NCI-H2107 treated with DMSO at 0.1 percent for 48 hours (cell line): ENCODE data around the gene TRAPPC3.
"Not testable (repeated sequence)": the region's sequence is repeated elsewhere in the genome, so short reads cannot be mapped to it uniquely, and the experiment has no call there.

ENCODE experiments used
- DNase-seq: peaks from one replicate; lab custom pipeline; 2025; ENCODE audit not compliant: unreplicated experiment; lab: John Stamatoyannopoulos, UW

TRAPPC3 gene

GRCh38 chr1:36149237-36149972, at the start of gene TRAPPC3:
TRAPPC3 (minus strand) TSS chr1:36149486; CDS start chr1:36149378, 108 bp downstream.
- peak; percentile 99 for DNase-seq

DNA sequence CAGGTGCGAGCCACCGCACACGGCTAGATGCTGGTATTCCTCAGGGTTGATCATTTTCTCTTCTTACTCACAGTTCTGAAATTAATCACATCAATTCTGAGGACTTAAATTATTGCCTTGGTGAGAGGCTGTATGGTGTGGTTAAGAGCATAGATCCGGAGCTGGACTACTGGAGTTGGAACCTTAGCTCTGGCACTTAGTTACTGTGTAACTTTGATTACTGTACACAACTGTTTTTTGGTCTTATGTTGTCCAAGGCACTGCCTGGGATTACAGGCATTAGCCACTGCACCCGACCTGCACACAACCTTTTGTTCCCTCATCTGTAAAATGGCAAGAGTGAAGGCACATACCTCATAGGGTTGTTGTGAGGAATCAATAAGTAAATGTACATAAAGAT, 49.4 kb upstream of the TRAPPC3 start:
- DNase-seq, result no peak

GRCh38 chr1:36196805-36197204, 47.5 kb upstream of the TRAPPC3 start:
- not testable (repeated sequence) for DNase-seq

GRCh38 chr1:36187800-36188593, 38.7 kb upstream of the TRAPPC3 start:
- DNase-seq, result peak; percentile 71

DNA sequence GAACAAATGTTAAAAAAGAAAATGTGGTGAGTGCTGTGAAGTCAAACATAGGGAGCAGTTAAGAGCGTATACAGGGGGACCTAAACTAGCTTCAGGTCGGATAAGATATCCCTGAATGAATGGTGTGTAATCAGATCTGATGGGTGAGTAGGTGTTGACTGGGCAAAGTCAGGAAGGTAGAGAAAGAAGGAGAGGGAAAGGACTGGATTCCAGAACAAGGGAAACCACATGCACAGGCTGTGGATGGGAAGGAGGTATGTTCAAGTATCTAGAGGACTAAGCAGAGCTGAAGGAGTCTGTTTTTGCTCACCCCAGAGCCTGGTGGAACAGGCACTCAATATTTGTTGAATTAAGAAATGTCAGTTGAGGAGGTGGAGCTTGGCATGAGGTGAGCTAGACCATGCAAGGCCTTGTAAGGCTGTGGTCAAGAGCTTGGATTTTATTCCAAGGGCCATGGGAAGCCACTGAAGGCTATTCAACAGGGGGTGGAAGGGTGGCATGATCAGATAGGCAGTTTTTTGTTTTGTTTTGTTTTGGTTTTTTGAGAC, 34.1 kb upstream of the TRAPPC3 start:
- peak; percentile 72 for DNase-seq

DNA sequence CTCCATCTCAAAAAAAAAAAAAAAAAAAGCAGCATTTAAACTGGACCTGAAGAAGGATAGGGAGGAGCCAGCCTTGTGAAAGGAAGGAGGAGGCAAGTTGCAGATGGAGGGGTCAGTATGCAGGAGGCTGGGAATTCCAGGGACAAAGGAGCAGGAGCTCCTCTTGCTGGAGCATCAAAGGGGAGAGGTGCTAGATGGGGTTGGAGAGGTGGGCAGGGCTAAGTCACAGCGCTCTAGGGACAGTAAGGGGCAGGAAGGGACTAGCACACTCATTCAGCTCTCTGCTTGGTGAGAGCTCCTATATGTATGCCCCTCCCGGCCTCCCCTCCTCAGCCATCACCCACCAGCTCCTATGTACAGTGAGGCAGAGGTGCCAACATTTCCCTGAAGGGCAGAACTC, 33.4 kb upstream of the TRAPPC3 start:
- peak; percentile 72 for DNase-seq

DNA sequence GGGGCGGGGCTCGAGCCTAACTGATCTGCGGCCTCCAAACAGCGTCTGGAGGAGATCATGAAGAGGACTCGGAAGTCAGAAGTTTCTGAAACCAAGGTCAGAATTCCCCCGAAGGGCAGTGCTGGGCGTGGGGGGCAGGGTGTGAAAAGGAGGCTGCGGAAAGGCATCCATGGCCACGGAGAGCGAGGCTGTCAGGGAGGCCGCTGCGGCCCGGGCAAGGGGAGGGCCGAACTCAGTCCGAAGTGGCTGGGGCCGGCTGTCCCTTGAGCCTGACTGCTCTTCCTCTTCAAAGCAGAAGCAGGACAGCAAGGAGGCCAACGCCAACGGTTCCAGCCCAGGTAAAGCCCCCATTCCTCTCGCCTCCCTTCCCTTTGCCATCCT, 29.9 kb upstream of the TRAPPC3 start:
- DNase-seq, result no peak

DNA sequence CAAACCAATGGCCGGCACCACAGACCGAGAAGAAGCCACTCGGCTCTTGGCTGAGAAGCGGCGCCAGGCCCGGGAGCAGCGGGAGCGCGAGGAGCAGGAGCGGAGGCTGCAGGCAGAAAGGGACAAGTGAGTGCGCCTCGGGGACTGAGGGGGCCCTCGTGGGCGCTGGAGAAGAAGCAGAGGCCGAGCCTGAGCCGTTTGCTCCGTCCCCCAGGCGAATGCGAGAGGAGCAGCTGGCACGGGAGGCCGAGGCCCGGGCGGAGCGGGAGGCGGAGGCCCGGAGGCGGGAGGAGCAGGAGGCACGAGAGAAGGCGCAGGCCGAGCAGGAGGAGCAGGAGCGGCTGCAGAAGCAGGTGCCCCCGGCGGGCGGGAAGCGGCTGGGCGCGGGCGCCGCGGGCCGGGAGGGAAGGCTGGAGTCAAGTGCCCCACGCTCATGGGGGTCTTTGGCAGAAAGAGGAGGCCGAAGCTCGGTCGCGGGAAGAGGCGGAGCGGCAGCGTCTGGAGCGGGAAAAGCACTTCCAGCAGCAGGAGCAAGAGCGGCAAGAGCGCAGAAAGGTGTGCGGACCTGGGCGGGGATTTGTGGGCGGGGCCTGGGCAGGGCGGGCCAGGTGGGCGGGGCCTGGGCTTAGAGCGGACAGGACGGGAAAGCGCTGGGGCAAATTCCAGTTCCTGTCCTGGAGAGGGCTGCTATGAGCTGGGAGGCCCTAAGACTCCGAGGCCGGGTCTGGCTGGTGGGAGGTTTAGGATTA, 29.4 kb upstream of the TRAPPC3 start:
- DNase-seq, result no peak

- DNase-seq, result no peak
Observed at GRCh38 chr1:36177589-36178431, 28.5 kb upstream of the TRAPPC3 start.

- no peak for DNase-seq
Observed at GRCh38 chr1:36176106-36176949, 27.0 kb upstream of the TRAPPC3 start.

- peak; percentile 81 for DNase-seq
Observed at GRCh38 chr1:36175137-36176095, 26.1 kb upstream of the TRAPPC3 start.

GRCh38 chr1:36174713-36175112, 25.4 kb upstream of the TRAPPC3 start:
- peak; percentile 82 for DNase-seq

- DNase-seq, result no peak
Observed at GRCh38 chr1:36172983-36173382, 23.7 kb upstream of the TRAPPC3 start.

DNA sequence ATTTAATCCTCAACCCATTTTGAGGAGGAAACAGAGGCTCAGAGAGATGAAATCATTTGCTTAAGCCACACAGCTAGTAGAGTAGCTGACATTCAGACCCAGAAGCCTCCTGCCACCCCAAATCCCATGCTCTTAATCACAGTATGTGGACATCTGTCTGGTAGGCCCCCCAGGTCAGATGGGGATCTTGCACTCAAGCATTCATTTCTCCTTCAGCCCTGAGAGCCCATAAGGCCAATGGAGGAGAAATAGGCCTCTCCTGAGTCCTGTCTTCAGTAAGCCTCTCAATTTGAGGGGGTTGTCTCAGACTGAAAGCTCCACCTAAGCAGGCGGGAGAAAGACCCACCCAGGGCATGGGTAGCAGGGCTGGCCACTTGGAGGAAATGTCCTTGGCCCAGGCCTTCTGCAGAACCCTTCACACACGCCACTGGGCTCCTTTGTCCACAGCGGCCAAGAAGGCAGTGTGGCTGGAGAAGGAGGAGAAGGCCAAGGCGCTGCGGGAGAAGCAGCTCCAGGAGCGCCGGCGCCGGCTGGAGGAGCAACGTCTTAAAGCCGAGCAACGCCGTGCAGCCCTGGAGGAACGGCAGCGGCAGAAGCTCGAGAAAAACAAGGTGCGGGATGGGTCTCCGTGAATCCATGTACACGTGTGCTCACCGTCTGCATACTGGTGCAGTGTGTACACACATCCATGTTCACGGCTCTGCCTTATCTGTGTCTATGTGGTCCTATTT, 22.9 kb upstream of the TRAPPC3 start:
- no peak for DNase-seq

DNA sequence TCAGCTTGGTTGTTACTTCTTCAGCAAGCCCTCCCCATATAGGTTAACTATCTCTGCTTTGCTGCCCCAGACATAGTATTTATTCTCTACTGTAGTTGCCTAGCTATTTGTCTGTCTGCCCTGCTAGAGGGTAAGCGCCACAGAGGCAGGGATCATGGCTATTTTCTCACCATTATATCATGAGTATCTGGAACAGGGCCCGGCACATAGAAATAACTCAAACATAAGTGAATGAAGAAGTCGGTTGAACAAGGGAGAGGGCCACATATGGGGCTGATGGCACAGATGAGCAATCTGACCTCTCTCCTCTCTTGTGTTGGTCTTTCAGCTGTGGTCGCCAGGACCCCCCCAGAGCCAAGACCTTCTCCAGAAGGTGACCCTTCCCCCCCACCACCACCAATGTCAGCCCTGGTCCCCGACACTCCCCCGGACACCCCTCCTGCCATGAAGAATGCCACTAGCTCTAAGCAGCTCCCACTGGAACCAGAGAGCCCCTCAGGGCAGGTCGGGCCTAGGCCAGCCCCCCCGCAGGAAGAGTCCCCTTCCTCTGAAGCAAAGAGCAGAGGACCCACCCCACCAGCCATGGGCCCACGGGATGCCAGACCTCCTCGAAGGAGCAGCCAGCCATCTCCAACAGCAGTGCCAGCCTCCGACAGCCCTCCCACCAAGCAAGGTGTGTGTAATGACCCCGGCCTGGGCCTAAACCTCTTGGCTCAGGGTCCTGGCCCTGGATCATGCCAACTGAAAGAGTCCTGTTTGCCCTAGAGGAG, 21.5 kb upstream of the TRAPPC3 start:
- DNase-seq, result no peak

DNA sequence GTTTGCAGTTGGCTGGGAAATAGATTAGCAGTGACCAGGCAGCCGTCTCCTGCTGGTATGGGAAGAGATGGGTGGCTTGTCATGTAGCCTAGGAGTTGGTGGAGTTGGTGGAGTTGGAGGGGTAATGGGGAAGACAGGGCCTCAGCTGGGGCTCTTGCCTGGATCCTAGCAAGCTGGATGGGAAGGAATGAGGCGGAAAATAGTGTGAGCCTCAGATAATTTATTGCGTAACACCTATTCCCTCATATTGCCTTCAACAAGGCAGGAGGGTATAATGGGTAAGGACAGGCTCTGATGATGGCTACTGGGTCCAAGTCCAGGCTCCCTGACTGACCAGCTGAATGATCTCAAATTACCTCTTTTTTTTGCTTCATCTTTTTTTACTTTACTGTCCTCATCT, 19.2 kb upstream of the TRAPPC3 start:
- DNase-seq, result no peak
